ENCODE results near the gene MRPL12.
A peak's percentile ranks its signal among the peaks of the same experiment; 100 is the strongest.

The MRPL12 gene

DNA sequence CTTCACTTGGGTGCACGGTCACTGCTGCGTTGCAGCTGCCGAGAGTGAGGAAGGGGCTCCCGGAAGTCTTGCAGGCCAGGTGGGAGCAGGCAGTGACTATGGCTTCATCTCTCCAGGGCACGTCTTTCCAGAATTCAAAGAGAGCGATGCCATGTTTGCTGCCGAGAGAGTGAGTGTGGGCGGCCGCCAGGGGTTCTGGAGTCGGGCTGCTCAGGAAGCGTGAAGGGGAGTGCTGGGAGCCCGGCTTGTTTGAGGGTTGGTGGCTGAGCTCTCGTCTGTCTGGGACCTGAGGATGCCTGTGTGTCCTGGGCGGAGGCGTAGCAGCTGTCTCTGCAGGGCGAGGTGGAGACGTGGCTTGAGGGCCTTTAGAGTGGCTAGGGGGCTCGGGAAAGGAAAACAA lies 13.1 kb upstream of the MRPL12 start:
- TF ChIP-seq, protein P1, sequence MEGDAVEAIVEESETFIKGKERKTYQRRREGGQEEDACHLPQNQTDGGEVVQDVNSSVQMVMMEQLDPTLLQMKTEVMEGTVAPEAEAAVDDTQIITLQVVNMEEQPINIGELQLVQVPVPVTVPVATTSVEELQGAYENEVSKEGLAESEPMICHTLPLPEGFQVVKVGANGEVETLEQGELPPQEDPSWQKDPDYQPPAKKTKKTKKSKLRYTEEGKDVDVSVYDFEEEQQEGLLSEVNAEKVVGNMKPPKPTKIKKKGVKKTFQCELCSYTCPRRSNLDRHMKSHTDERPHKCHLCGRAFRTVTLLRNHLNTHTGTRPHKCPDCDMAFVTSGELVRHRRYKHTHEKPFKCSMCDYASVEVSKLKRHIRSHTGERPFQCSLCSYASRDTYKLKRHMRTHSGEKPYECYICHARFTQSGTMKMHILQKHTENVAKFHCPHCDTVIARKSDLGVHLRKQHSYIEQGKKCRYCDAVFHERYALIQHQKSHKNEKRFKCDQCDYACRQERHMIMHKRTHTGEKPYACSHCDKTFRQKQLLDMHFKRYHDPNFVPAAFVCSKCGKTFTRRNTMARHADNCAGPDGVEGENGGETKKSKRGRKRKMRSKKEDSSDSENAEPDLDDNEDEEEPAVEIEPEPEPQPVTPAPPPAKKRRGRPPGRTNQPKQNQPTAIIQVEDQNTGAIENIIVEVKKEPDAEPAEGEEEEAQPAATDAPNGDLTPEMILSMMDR (conservative IDR thresholded peaks at IDR 0.05): no peak
- H3K27ac ChIP-seq: no peak overlapping the region

DNA sequence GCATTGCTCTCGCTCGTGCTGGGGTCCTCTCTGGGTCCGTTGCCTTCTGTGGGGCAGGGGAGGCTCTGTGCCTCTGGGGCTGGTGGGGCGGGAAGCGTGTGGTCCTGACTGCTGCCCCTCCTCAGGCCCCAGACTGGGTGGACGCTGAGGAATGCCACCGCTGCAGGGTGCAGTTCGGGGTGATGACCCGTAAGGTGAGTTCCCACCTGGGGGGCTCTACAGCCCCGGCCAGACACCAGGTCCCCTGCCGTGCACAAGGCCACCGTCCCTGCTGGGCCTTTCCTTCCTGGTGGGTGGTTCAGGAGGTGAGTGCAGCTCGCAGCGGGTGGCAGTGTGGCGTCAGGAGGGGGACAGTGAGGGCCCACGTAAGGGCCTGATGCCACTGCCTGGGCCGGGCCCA lies 12.6 kb upstream of the MRPL12 start:
- TF ChIP-seq, protein P1 (conservative IDR thresholded peaks at IDR 0.05): no peak
- H3K27ac ChIP-seq: no peak overlapping the region

DNA sequence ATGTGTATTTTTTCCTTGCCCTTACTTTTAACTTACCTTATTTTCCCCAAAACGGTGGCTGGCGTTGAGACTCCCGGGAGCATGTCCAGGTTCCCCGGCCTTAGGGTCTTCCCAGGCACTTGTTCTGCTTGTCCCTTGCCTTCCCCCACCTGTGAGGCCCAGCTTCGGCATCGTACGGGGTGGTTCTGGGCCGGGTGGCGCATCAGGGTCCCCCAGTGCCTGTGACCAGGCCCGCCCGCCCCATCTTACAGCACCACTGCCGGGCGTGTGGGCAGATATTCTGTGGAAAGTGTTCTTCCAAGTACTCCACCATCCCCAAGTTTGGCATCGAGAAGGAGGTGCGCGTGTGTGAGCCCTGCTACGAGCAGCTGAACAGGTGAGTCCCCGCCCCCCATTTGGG lies 12.0 kb upstream of the MRPL12 start:
- H3K27ac ChIP-seq: no peak overlapping the region
- TF ChIP-seq, protein P1 (conservative IDR thresholded peaks at IDR 0.05): no peak

DNA sequence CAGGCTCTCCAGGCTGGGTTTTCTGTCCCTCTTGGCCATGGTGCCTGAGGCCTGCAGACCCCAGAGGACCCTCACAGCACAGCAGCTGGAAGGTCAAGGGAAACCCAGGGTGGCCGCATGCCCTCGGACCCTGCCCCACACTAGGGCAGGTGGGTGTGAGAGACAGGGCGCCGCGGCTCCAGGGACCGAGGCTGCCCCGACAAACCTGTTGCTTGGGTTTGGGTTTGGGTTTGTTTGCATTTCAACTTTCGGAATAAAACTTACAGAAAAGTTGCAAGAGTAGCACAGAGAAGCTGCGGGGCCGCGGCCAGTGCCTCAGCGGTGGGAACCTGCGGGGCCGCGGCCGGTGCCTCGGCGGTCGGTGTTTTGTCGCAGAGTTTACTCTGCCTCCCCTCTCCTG lies 11.6 kb upstream of the MRPL12 start:
- TF ChIP-seq, protein P1 (conservative IDR thresholded peaks at IDR 0.05): no peak
- no peak overlapping the region for H3K27ac ChIP-seq

DNA sequence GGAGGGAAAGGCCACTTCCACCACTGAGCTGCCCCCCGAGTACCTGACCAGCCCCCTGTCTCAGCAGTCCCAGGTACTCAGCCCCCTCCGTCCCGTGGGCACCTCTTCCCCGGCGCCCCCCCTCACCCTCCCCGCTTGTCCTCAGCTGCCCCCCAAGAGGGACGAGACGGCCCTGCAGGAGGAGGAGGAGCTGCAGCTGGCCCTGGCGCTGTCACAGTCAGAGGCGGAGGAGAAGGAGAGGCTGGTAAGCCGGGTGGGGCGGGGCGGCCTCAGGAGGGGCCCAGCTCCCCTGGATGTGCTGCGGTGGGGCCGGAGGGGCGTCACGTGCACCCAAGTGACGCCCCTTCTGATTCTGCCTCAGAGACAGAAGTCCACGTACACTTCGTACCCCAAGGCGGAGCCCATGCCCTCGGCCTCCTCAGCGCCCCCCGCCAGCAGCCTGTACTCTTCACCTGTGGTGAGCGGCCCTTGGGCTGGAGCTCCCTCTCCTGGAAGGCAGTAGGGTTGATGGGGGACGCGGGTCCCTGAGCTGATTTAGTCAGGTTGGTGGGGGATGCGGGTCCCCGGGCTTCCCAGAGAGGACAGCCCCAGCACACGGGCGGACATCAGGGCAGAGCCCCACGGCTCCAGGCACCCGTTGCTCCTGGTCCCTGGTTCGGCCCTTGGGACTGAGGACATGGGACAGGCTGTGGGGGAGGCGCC lies 9.5 kb upstream of the MRPL12 start:
- H3K27ac ChIP-seq: no peak overlapping the region
- TF ChIP-seq, protein P1 (conservative IDR thresholded peaks at IDR 0.05): 0 out of 2 replicates have a peak, but pooled peaks have one; percentile 18

DNA sequence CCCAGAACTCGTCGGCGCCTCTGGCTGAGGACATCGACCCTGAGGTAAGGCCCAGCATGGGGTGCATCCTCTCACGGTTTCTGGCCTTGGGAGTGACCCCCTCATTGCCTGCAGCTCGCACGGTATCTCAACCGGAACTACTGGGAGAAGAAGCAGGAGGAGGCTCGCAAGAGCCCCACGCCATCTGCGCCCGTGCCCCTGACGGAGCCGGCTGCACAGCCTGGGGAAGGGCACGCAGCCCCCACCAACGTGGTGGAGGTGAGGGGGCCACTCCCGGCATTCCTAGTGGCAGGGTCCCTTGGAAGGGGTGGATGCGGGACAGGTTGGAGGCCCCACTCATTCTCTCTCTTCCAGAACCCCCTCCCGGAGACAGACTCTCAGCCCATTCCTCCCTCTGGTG lies 8.4 kb upstream of the MRPL12 start:
- TF ChIP-seq, protein P1 (conservative IDR thresholded peaks at IDR 0.05): no peak
- no peak overlapping the region for H3K27ac ChIP-seq

DNA sequence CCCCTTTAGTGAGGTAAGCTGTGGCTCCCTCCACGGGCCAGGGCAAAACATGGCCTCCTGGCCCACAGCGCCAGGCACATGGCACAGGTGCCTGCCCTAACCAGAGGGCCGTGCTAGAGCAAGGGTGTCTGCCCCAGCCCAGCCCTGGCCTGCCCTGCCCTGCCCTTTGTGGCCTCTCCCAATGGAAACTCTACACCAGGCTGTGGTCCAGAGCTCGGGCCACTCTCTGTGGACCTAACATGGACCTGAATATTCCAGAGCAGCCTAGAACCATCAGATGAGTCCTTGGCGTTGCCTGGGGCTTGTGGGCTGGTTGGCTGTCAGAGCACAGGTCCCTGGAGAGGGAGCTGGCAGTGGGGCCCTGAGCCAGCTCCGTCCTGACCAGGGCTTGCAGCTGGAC lies 8.0 kb upstream of the MRPL12 start:
- TF ChIP-seq, protein P1 (conservative IDR thresholded peaks at IDR 0.05): no peak
- H3K27ac ChIP-seq: no peak overlapping the region

Data from VCaP (cell line).